ENCODE results near the gene BBS1. TPM values are rescaled to one million over a fixed set of nuclear protein-coding genes. Genes with fewer than 3 reads are reported as not detected.

The BBS1 gene
- total RNA-seq, 2 donors from 2014 or later, result 90.3 to 114 TPM

- DNase-seq (ENCODE audit: low spot score) (no peak), ATAC-seq (ENCODE audit: insufficient number of reproducible peaks, low FRiP score, low read depth) (no peak)
- H3K27me3 ChIP-seq (replicated peaks; ENCODE audit: insufficient read depth), result no peaks in the 10 kb centered on the region
- H3K9me3 ChIP-seq, result no peaks in the 10 kb centered on the region
- no peak overlapping the region for H3K4me3 ChIP-seq
- peaks cover 21% of the 10 kb centered on the region for H3K36me3 ChIP-seq
- TF ChIP-seq, protein P1, sequence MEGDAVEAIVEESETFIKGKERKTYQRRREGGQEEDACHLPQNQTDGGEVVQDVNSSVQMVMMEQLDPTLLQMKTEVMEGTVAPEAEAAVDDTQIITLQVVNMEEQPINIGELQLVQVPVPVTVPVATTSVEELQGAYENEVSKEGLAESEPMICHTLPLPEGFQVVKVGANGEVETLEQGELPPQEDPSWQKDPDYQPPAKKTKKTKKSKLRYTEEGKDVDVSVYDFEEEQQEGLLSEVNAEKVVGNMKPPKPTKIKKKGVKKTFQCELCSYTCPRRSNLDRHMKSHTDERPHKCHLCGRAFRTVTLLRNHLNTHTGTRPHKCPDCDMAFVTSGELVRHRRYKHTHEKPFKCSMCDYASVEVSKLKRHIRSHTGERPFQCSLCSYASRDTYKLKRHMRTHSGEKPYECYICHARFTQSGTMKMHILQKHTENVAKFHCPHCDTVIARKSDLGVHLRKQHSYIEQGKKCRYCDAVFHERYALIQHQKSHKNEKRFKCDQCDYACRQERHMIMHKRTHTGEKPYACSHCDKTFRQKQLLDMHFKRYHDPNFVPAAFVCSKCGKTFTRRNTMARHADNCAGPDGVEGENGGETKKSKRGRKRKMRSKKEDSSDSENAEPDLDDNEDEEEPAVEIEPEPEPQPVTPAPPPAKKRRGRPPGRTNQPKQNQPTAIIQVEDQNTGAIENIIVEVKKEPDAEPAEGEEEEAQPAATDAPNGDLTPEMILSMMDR (IDR thresholded peaks at IDR 0.05), result no peak
- no peaks in the 10 kb centered on the region for H3K4me1 ChIP-seq (ENCODE audit: control insufficient read depth in 1 of 2, low read depth in 2 of 2)
- H3K27ac ChIP-seq, result no peak overlapping the region
Observed at GRCh38 chr11:66492161-66492865, 18.1 kb upstream of the BBS1 start.

- no peaks in the 10 kb centered on the region for H3K4me1 ChIP-seq (ENCODE audit: control insufficient read depth in 1 of 2, low read depth in 2 of 2)
- TF ChIP-seq, protein P1 (IDR thresholded peaks at IDR 0.05), result no peak
- DNase-seq (ENCODE audit: low spot score), result no peak
- peaks cover 21% of the 10 kb centered on the region for H3K36me3 ChIP-seq
- ATAC-seq (ENCODE audit: insufficient number of reproducible peaks, low FRiP score, low read depth), result no peak
- H3K27me3 ChIP-seq (replicated peaks; ENCODE audit: insufficient read depth), result no peaks in the 10 kb centered on the region
- no peaks in the 10 kb centered on the region for H3K9me3 ChIP-seq
- H3K27ac ChIP-seq, result no peak overlapping the region
- no peak overlapping the region for H3K4me3 ChIP-seq
Observed at GRCh38 chr11:66493130-66493529, 17.3 kb upstream of the BBS1 start.

GRCh38 chr11:66494458-66494857 lies 16.0 kb upstream of the BBS1 start:
- no peak for DNase-seq (ENCODE audit: low spot score)
- H3K4me3 ChIP-seq, result no peak overlapping the region
- H3K27ac ChIP-seq, result no peak overlapping the region
- H3K27me3 ChIP-seq (replicated peaks; ENCODE audit: insufficient read depth), result no peaks in the 10 kb centered on the region
- no peaks in the 10 kb centered on the region for H3K9me3 ChIP-seq
- TF ChIP-seq, protein P1 (IDR thresholded peaks at IDR 0.05), result no peak
- peaks cover 28% of the 10 kb centered on the region for H3K36me3 ChIP-seq
- no peak for ATAC-seq (ENCODE audit: insufficient number of reproducible peaks, low FRiP score, low read depth)
- H3K4me1 ChIP-seq (ENCODE audit: control insufficient read depth in 1 of 2, low read depth in 2 of 2), result no peaks in the 10 kb centered on the region

- Histone ChIP-seq H3K27ac (no peak overlapping the region), H3K36me3 (peaks cover 28% of the 10 kb centered on the region), H3K27me3 (replicated peaks; ENCODE audit: insufficient read depth) (no peaks in the 10 kb centered on the region), H3K9me3 (no peaks in the 10 kb centered on the region), H3K4me1 (ENCODE audit: control insufficient read depth in 1 of 2, low read depth in 2 of 2) (no peaks in the 10 kb centered on the region), H3K4me3 (no peak overlapping the region)
- DNase-seq (ENCODE audit: low spot score) (no peak), ATAC-seq (ENCODE audit: insufficient number of reproducible peaks, low FRiP score, low read depth) (no peak)
- TF ChIP-seq, protein P1 (IDR thresholded peaks at IDR 0.05), result no peak
Observed at GRCh38 chr11:66494935-66495334, 15.5 kb upstream of the BBS1 start.

- Histone ChIP-seq H3K36me3 (peaks cover 28% of the 10 kb centered on the region), H3K27me3 (replicated peaks; ENCODE audit: insufficient read depth) (no peaks in the 10 kb centered on the region), H3K9me3 (no peaks in the 10 kb centered on the region), H3K4me3 (no peak overlapping the region), H3K4me1 (ENCODE audit: control insufficient read depth in 1 of 2, low read depth in 2 of 2) (no peaks in the 10 kb centered on the region), H3K27ac (no peak overlapping the region)
- TF ChIP-seq, protein P1 (IDR thresholded peaks at IDR 0.05), result no peak
- DNase-seq (ENCODE audit: low spot score) (no peak), ATAC-seq (ENCODE audit: insufficient number of reproducible peaks, low FRiP score, low read depth) (no peak)
Observed at GRCh38 chr11:66495401-66495854, 15.0 kb upstream of the BBS1 start.

All from thoracic aorta (tissue), 2 donors.